HCT116 (cell line): ENCODE results near the gene SYN1. TPM values are rescaled to one million over a fixed set of nuclear protein-coding genes. Genes with fewer than 3 reads are reported as not detected.

Experiments
- ATAC-seq: fragments of 200-7000 bp; cut with Tn5 transposase; 2 replicates; pipeline ENCODE4 v1.9.1; 2020; ENCODE audit warnings: mild to moderate bottlenecking, moderate library complexity
- BruUV-seq: library from RNA; stranded (reverse); fragments of 400-500 nt; replicated peaks from 2 replicates; lab custom pipeline; 2021; lab: Mats Ljungman, UMichigan
- CTCF ChIA-PET: fragments of 300-600 bp; sonication (Branson Sonifier 250); formaldehyde crosslinking; loops from one replicate; lab custom pipeline; 2021; ENCODE audit warnings: antibody characterized with exemption; lab: Charles Lee
- POLR2A ChIA-PET: fragments of 300-600, 350-600 bp; sonication (Branson Sonifier 250); formaldehyde crosslinking; loops from one replicate; lab custom pipeline; 2021; ENCODE audit warnings: antibody characterized with exemption; lab: Charles Lee
- RAD21 ChIA-PET, 2 experiments: fragments of 300-600 bp; sonication (Branson Sonifier 250); formaldehyde crosslinking; loops; one replicate each; lab custom pipeline; 2023; ENCODE audit warnings: low total read pairs in 2 of 2; ENCODE audit not compliant: uncharacterized antibody in 2 of 2, unreplicated experiment in 2 of 2, low non-redundant PET in 1 of 2; lab: Charles Lee
- DNase-seq: peaks from one replicate; pipeline ENCODE4 v3.0.0-alpha.2; 2010; ENCODE audit warnings: low read depth, low spot score
- H2AFZ ChIP-seq: fragments of 200-600 bp; shearing (Covaris generic), sonication (generic); 2 replicates; pipeline ENCODE4 v1.6.1; 2017; ENCODE audit warnings: low read depth, mixed run types, mixed read lengths, antibody characterized with exemption, low read length; ENCODE audit not compliant: poor library complexity, severe bottlenecking
- H3K27ac ChIP-seq: 2 replicates; pipeline ENCODE4 v1.5.1; 2012; ENCODE audit warnings: low read depth, low read length
- H3K27me3 ChIP-seq: fragments of 200-600 bp; sonication (generic); 2 replicates; pipeline ENCODE4 v1.6.1; 2016; ENCODE audit warnings: mixed run types, low read length, mixed read lengths; ENCODE audit not compliant: insufficient read depth
- H3K36me3 ChIP-seq, 2 experiments: fragments of 200-500 bp in 1 of 2; fragments of 200-600 bp in 1 of 2; sonication (Bioruptor generic) in 1 of 2; sonication (generic) in 1 of 2; 2 replicates each; pipeline versions ENCODE4 v1.5.1 to v1.6.1; 2014 to 2016; ENCODE audit warnings: low read length in 2 of 2, inconsistent platforms in 1 of 2, mixed read lengths in 1 of 2, mixed run types in 1 of 2; ENCODE audit not compliant: insufficient read depth in 2 of 2, control insufficient read depth in 1 of 2
- H3K4me1 ChIP-seq, 2 experiments: fragments of 200-600 bp in 1 of 2; sonication (generic) in 1 of 2; 2 replicates each; pipeline versions ENCODE4 v1.5.1 to v1.6.1; 2012 to 2017; ENCODE audit warnings: low read length in 2 of 2, inconsistent platforms in 1 of 2, mild to moderate bottlenecking in 1 of 2, mixed read lengths in 1 of 2, mixed run types in 1 of 2, moderate library complexity in 1 of 2; ENCODE audit not compliant: insufficient read depth in 2 of 2, control insufficient read depth in 1 of 2
- H3K4me2 ChIP-seq: fragments of 200-600 bp; sonication (generic); 2 replicates; pipeline ENCODE4 v1.6.1; 2017; ENCODE audit warnings: mixed run types, low read length, mixed read lengths
- H3K4me3 ChIP-seq, 2 experiments: fragments of 200-600 bp in 1 of 2; sonication (generic) in 1 of 2; replicated peaks in 1 of 2; 2 replicates each; pipeline ENCODE4 v1.5.1; 2011 to 2016; ENCODE audit warnings: low read length in 2 of 2, control low read depth in 1 of 2, low read depth in 1 of 2, mild to moderate bottlenecking in 1 of 2, mixed read lengths in 1 of 2, mixed run types in 1 of 2
- H3K79me2 ChIP-seq: fragments of 200-600 bp; sonication (generic); 2 replicates; pipeline ENCODE4 v1.6.1; 2017; ENCODE audit warnings: mild to moderate bottlenecking, mixed run types, low read length, moderate library complexity, mixed read lengths; ENCODE audit not compliant: insufficient read depth
- H3K9ac ChIP-seq: fragments of 200-600 bp; sonication (generic); 2 replicates; pipeline ENCODE4 v1.6.1; 2016; ENCODE audit warnings: low read length, mixed read lengths
- H3K9me2 ChIP-seq: fragments of 200-600 bp; sonication (generic), shearing (Covaris generic); 2 replicates; pipeline ENCODE4 v1.6.1; 2017; ENCODE audit warnings: mixed run types, mild to moderate bottlenecking, moderate library complexity; ENCODE audit not compliant: insufficient read depth
- H3K9me3 ChIP-seq, 2 experiments: fragments of 200-500 bp in 1 of 2; fragments of 200-600 bp in 1 of 2; sonication (Bioruptor generic) in 1 of 2; sonication (generic) in 1 of 2; 2 replicates each; pipeline ENCODE4 v1.6.1; 2014 to 2017; ENCODE audit warnings: low read length in 2 of 2, mixed read lengths in 2 of 2, inconsistent platforms in 1 of 2, low read depth in 1 of 2, mild to moderate bottlenecking in 1 of 2, mixed run types in 1 of 2, moderate library complexity in 1 of 2; ENCODE audit not compliant: control insufficient read depth in 1 of 2, insufficient read depth in 1 of 2
- H4K20me1 ChIP-seq: fragments of 200-600 bp; sonication (generic), shearing (Covaris generic); 2 replicates; pipeline ENCODE4 v1.6.1; 2017; ENCODE audit warnings: mixed run types, mild to moderate bottlenecking, moderate library complexity; ENCODE audit not compliant: insufficient read depth
- CBX3 ChIP-seq: IDR thresholded peaks from 2 replicates; pipeline ENCODE4 v1.6.1; 2012; ENCODE audit warnings: low read depth
- CEBPB ChIP-seq: IDR thresholded peaks from 2 replicates; pipeline ENCODE4 v1.6.1; 2012; ENCODE audit warnings: low read depth
- EGR1 ChIP-seq: IDR thresholded peaks from 2 replicates; pipeline ENCODE4 v1.6.1; 2012; ENCODE audit warnings: low read depth
- ELF1 ChIP-seq: IDR thresholded peaks from 2 replicates; pipeline ENCODE4 v1.6.1; 2012; ENCODE audit warnings: low read depth, borderline replicate concordance
- EZH2 ChIP-seq: fragments of 200-600 bp; sonication (generic); IDR thresholded peaks from 2 replicates; pipeline ENCODE4 v1.6.1; 2017; ENCODE audit warnings: antibody characterized with exemption, mixed run types
- FOSL1 ChIP-seq: IDR thresholded peaks from 2 replicates; pipeline ENCODE4 v1.6.1; 2012; ENCODE audit warnings: low read depth
- JUND ChIP-seq: IDR thresholded peaks from 2 replicates; pipeline ENCODE4 v1.6.1; 2012
- POLR2A ChIP-seq: IDR thresholded peaks from 2 replicates; pipeline ENCODE4 v1.7.0; 2011; ENCODE audit warnings: borderline replicate concordance; ENCODE audit not compliant: insufficient read depth, insufficient read length; ENCODE audit errors: extremely low read depth
- RAD21 ChIP-seq: IDR thresholded peaks from 2 replicates; pipeline ENCODE4 v1.6.1; 2012; ENCODE audit warnings: low read depth, mild to moderate bottlenecking
- SIN3A ChIP-seq: IDR thresholded peaks from 2 replicates; pipeline ENCODE4 v1.6.1; 2012; ENCODE audit warnings: low read depth
- SP1 ChIP-seq: IDR thresholded peaks from 2 replicates; pipeline ENCODE4 v1.6.1; 2012; ENCODE audit warnings: low read depth
- TCF7L2 ChIP-seq: IDR thresholded peaks from 2 replicates; pipeline ENCODE4 v1.7.0; 2011; ENCODE audit warnings: borderline replicate concordance, inconsistent platforms; ENCODE audit not compliant: insufficient read depth, insufficient read length; ENCODE audit errors: extremely low read depth
- ZFX ChIP-seq: fragments of 450-650 bp; IDR thresholded peaks from 2 replicates; pipeline ENCODE4 v1.6.1; 2017
- ZNF274 ChIP-seq: fragments of 200-500 bp; sonication (Bioruptor generic); IDR thresholded peaks from 2 replicates; pipeline ENCODE4 v1.6.1; 2014; ENCODE audit warnings: mild to moderate bottlenecking, low read depth, low read length, inconsistent platforms
- intact Hi-C: fragments of 100-400 bp; cut with micrococcal nuclease; formaldehyde crosslinking; loops from 2 replicates; pipeline ENCODE4 v1.10.0; 2022
- total RNA-seq: library from RNA; stranded (reverse); gene quantifications from one replicate; pipeline ENCODE4 v1.2.1, GENCODE V29; 2021; ENCODE audit not compliant: unreplicated experiment
- TF ChIP-seq, protein P1 (sequence below): IDR thresholded peaks from 2 replicates; pipeline ENCODE4 v1.6.1; 2011; ENCODE audit warnings: mild to moderate bottlenecking, low read length, moderate library complexity; ENCODE audit not compliant: insufficient replicate concordance; ENCODE audit errors: extremely low read depth
- TF ChIP-seq, protein P2 (sequence below): IDR thresholded peaks from 2 replicates; pipeline ENCODE4 v1.6.1; 2012; ENCODE audit warnings: low read depth
- TF ChIP-seq, protein P3 (sequence below), 3 experiments: fragments of 200-600 bp in 1 of 3; sonication (generic) in 1 of 3; IDR thresholded peaks in 2 of 3; conservative IDR thresholded peaks in 1 of 3; 2 replicates each; pipeline ENCODE4 v1.5.1; 2012 to 2017; ENCODE audit warnings: low read depth in 2 of 3, low read length in 2 of 3, antibody characterized with exemption in 1 of 3, borderline replicate concordance in 1 of 3, control low read depth in 1 of 3, mild to moderate bottlenecking in 1 of 3, mixed read lengths in 1 of 3, mixed run types in 1 of 3, moderate library complexity in 1 of 3; ENCODE audit not compliant: insufficient read depth in 1 of 3
- TF ChIP-seq, protein P4 (sequence below): IDR thresholded peaks from 2 replicates; pipeline ENCODE4 v1.6.1; 2012
- TF ChIP-seq, protein P5 (sequence below): IDR thresholded peaks from 2 replicates; pipeline ENCODE4 v1.6.1; 2012

The SYN1 gene
- total RNA-seq, 1 experiment from 2014 or later = 0.86 TPM

DNA sequence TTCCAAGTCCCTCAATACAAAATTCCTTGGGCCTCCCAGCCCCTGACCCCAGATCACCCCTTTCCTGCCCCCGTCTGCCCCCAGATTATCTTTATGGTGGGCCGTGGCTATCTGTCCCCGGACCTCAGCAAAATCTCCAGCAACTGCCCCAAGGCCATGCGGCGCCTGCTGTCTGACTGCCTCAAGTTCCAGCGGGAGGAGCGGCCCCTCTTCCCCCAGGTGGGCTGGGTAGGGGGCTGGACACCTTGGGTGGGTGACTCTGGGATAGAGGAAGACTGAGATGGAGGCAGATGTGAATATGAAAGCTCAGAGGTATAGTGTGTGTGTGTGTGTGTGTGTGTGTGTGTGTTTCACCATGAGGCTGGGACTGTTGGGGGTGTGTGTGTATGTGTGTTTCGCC lies 48.9 kb downstream of the SYN1 start:
- CTCF ChIA-PET = no interaction called here
- TF ChIP-seq, protein P1, sequence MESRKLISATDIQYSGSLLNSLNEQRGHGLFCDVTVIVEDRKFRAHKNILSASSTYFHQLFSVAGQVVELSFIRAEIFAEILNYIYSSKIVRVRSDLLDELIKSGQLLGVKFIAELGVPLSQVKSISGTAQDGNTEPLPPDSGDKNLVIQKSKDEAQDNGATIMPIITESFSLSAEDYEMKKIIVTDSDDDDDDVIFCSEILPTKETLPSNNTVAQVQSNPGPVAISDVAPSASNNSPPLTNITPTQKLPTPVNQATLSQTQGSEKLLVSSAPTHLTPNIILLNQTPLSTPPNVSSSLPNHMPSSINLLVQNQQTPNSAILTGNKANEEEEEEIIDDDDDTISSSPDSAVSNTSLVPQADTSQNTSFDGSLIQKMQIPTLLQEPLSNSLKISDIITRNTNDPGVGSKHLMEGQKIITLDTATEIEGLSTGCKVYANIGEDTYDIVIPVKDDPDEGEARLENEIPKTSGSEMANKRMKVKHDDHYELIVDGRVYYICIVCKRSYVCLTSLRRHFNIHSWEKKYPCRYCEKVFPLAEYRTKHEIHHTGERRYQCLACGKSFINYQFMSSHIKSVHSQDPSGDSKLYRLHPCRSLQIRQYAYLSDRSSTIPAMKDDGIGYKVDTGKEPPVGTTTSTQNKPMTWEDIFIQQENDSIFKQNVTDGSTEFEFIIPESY = no peak
- TF ChIP-seq FOSL1 (no peak), RAD21 (no peak), ZNF274 (no peak), ZFX (no peak), EZH2 (no peak), SIN3A (no peak), CBX3 (no peak), JUND (no peak), POLR2A (no peak), EGR1 (no peak), SP1 (no peak), TCF7L2 (no peak), CEBPB (no peak), ELF1 (no peak)
- TF ChIP-seq, protein P2, sequence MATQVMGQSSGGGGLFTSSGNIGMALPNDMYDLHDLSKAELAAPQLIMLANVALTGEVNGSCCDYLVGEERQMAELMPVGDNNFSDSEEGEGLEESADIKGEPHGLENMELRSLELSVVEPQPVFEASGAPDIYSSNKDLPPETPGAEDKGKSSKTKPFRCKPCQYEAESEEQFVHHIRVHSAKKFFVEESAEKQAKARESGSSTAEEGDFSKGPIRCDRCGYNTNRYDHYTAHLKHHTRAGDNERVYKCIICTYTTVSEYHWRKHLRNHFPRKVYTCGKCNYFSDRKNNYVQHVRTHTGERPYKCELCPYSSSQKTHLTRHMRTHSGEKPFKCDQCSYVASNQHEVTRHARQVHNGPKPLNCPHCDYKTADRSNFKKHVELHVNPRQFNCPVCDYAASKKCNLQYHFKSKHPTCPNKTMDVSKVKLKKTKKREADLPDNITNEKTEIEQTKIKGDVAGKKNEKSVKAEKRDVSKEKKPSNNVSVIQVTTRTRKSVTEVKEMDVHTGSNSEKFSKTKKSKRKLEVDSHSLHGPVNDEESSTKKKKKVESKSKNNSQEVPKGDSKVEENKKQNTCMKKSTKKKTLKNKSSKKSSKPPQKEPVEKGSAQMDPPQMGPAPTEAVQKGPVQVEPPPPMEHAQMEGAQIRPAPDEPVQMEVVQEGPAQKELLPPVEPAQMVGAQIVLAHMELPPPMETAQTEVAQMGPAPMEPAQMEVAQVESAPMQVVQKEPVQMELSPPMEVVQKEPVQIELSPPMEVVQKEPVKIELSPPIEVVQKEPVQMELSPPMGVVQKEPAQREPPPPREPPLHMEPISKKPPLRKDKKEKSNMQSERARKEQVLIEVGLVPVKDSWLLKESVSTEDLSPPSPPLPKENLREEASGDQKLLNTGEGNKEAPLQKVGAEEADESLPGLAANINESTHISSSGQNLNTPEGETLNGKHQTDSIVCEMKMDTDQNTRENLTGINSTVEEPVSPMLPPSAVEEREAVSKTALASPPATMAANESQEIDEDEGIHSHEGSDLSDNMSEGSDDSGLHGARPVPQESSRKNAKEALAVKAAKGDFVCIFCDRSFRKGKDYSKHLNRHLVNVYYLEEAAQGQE = no peak
- TF ChIP-seq, protein P3, sequence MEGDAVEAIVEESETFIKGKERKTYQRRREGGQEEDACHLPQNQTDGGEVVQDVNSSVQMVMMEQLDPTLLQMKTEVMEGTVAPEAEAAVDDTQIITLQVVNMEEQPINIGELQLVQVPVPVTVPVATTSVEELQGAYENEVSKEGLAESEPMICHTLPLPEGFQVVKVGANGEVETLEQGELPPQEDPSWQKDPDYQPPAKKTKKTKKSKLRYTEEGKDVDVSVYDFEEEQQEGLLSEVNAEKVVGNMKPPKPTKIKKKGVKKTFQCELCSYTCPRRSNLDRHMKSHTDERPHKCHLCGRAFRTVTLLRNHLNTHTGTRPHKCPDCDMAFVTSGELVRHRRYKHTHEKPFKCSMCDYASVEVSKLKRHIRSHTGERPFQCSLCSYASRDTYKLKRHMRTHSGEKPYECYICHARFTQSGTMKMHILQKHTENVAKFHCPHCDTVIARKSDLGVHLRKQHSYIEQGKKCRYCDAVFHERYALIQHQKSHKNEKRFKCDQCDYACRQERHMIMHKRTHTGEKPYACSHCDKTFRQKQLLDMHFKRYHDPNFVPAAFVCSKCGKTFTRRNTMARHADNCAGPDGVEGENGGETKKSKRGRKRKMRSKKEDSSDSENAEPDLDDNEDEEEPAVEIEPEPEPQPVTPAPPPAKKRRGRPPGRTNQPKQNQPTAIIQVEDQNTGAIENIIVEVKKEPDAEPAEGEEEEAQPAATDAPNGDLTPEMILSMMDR (IDR thresholded peaks at IDR 0.05 in 2 of 3, conservative IDR thresholded peaks at IDR 0.05 in 1 of 3; ENCODE audit: borderline replicate concordance in 1 of 3, insufficient read depth in 1 of 3, low read depth in 2 of 3, low read length in 2 of 3) = no peak
- TF ChIP-seq, protein P4, sequence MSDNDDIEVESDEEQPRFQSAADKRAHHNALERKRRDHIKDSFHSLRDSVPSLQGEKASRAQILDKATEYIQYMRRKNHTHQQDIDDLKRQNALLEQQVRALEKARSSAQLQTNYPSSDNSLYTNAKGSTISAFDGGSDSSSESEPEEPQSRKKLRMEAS = no peak
- TF ChIP-seq, protein P5, sequence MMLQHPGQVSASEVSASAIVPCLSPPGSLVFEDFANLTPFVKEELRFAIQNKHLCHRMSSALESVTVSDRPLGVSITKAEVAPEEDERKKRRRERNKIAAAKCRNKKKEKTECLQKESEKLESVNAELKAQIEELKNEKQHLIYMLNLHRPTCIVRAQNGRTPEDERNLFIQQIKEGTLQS = no peak
- Histone ChIP-seq H3K4me3 (no peak overlapping the region), H3K36me3 (peaks cover 0 to 2% of the 10 kb centered on the region in 2 experiments; a peak in 1 of 4 replicates), H3K4me2 (no peak overlapping the region), H3K9ac (no peak overlapping the region), H2AFZ (no peak overlapping the region), H3K9me3 (no peaks in the 10 kb centered on the region), H3K9me2 (no peaks in the 10 kb centered on the region), H3K27me3 (no peaks in the 10 kb centered on the region), H3K79me2 (no peaks in the 10 kb centered on the region), H3K27ac (no peak overlapping the region), H4K20me1 (no peaks in the 10 kb centered on the region), H3K4me1 (peaks cover 0 to 12% of the 10 kb centered on the region in 2 experiments; a peak in 1 of 4 replicates)
- RAD21 ChIA-PET = interaction anchor here in 1 of 2 experiments (0.6 kb wide), 1 partner anchor 119 kb away, joined by 3 read pairs; no protein-coding TSS in a partner anchor
- intact Hi-C loops = no loop called here
- no TSS peak for BruUV-seq
- ATAC-seq = no peak
- POLR2A ChIA-PET = no interaction called here
- no peak for DNase-seq
